H1 (cell line): ENCODE data around the gene C2orf92. TPM values are rescaled to one million over a fixed set of nuclear protein-coding genes. Genes with fewer than 3 reads are reported as not detected.
"Not testable (repeated sequence)": the region's sequence is repeated elsewhere in the genome, so short reads cannot be mapped to it uniquely, and the experiment has no call there.

Experiments
- CTCF ChIA-PET: fragments of 300-600 bp; sonication (Branson Sonifier 250); formaldehyde crosslinking; loops from one replicate; lab custom pipeline; 2021; ENCODE audit not compliant: partially characterized antibody; lab: Charles Lee
- POLR2A ChIA-PET: fragments of 300-600 bp; sonication (Branson Sonifier 250); formaldehyde crosslinking; loops from one replicate; lab custom pipeline; 2021; ENCODE audit warnings: inconsistent platforms; ENCODE audit not compliant: partially characterized antibody; lab: Charles Lee
- DNase-seq, 2 experiments: peaks; one replicate each; pipeline versions ENCODE4 v3.0.0 to v3.0.0-alpha.2; 2010 to 2022; ENCODE audit warnings: low spot score in 2 of 2, low read depth in 1 of 2, mixed read lengths in 1 of 2
- FAIRE-seq: peaks from 2 replicates; lab custom pipeline; 2011; peaks lifted over from hg19 to GRCh38; lab: Jason Lieb, UNC
- H2AFZ ChIP-seq: 2 replicates; pipeline ENCODE4 v1.8.1; 2012; ENCODE audit warnings: low read length, inconsistent platforms
- H2AK5ac ChIP-seq: 2 replicates; pipeline ENCODE4 v1.6.1; 2013; ENCODE audit warnings: low read depth, low read length
- H2BK120ac ChIP-seq: replicated peaks from 2 replicates; pipeline ENCODE3; 2013; ENCODE audit warnings: low read depth, low read length, inconsistent platforms
- H2BK12ac ChIP-seq: 2 replicates; pipeline ENCODE4 v1.6.1; 2013; ENCODE audit warnings: low read depth, low read length
- H2BK15ac ChIP-seq: 2 replicates; pipeline ENCODE4 v1.6.1; 2013; ENCODE audit warnings: low read length
- H2BK20ac ChIP-seq: 2 replicates; pipeline ENCODE4 v1.6.1; 2013; ENCODE audit warnings: low read length
- H2BK5ac ChIP-seq: 2 replicates; pipeline ENCODE4 v1.6.1; 2013; ENCODE audit warnings: low read depth, low read length
- H3K14ac ChIP-seq: 2 replicates; pipeline ENCODE4 v1.6.1; 2013; ENCODE audit warnings: inconsistent platforms; ENCODE audit not compliant: insufficient read length
- H3K18ac ChIP-seq: 2 replicates; pipeline ENCODE4 v1.6.1; 2013; ENCODE audit warnings: low read length; ENCODE audit errors: extremely low read depth
- H3K23ac ChIP-seq: 2 replicates; pipeline ENCODE4 v1.6.1; 2013; ENCODE audit warnings: inconsistent platforms; ENCODE audit not compliant: insufficient read length
- H3K23me2 ChIP-seq: 2 replicates; pipeline ENCODE4 v1.6.1; 2013; ENCODE audit warnings: low read depth, low read length
- H3K27ac ChIP-seq: 2 replicates; pipeline ENCODE4 v1.6.1; 2011; ENCODE audit warnings: low read depth, low read length, inconsistent platforms
- H3K27me3 ChIP-seq, 4 experiments: replicated peaks in 1 of 4; 1 replicate in 1 of 4; 2 replicates in 3 of 4; pipeline versions ENCODE4 v1.6.1 to v1.8.1; 2011 to 2013; ENCODE audit warnings: low read length in 3 of 4, mild to moderate bottlenecking in 3 of 4, inconsistent platforms in 2 of 4, mixed read lengths in 2 of 4, moderate library complexity in 1 of 4; ENCODE audit not compliant: control insufficient read depth in 3 of 4, insufficient read depth in 3 of 4; ENCODE audit errors: extremely low read depth in 1 of 4
- H3K36me3 ChIP-seq, 4 experiments: 2 replicates each; pipeline versions ENCODE4 v1.6.1 to v1.8.1; 2011 to 2013; ENCODE audit warnings: mild to moderate bottlenecking in 4 of 4, low read length in 3 of 4, moderate library complexity in 2 of 4, control low read depth in 1 of 4, inconsistent platforms in 1 of 4; ENCODE audit not compliant: insufficient read depth in 4 of 4, control insufficient read depth in 2 of 4
- H3K4ac ChIP-seq: replicated peaks from 2 replicates; pipeline ENCODE3; 2013; ENCODE audit warnings: low read length, low read depth, mixed read lengths, inconsistent platforms; ENCODE audit not compliant: insufficient read length
- H3K4me1 ChIP-seq, 4 experiments: replicated peaks in 1 of 4; 1 replicate in 1 of 4; 2 replicates in 3 of 4; pipeline versions ENCODE4 v1.6.1 to v1.8.1; 2011 to 2013; ENCODE audit warnings: low read length in 3 of 4, inconsistent platforms in 2 of 4, mixed read lengths in 1 of 4; ENCODE audit not compliant: insufficient read depth in 4 of 4, control insufficient read depth in 3 of 4
- H3K4me2 ChIP-seq, 2 experiments: 2 replicates each; pipeline versions ENCODE4 v1.6.1 to v1.8.1; 2011 to 2013; ENCODE audit warnings: low read depth in 2 of 2, low read length in 2 of 2, control low read depth in 1 of 2, inconsistent platforms in 1 of 2, mild to moderate bottlenecking in 1 of 2; ENCODE audit not compliant: insufficient read depth in 1 of 2
- H3K4me3 ChIP-seq, 4 experiments: fragments of 200-600, 300-600 bp in 1 of 4; sonication (generic), shearing (Covaris generic), sonication (Bioruptor Twin) in 1 of 4; 2 replicates each; pipeline versions ENCODE4 v1.5.1 to v1.8.1; 2011 to 2016; ENCODE audit warnings: low read length in 4 of 4, low read depth in 3 of 4, control low read depth in 2 of 4, inconsistent platforms in 2 of 4, mild to moderate bottlenecking in 2 of 4, mixed read lengths in 1 of 4, moderate library complexity in 1 of 4; ENCODE audit not compliant: insufficient read depth in 2 of 4; ENCODE audit errors: extremely low read depth in 1 of 4
- H3K56ac ChIP-seq: replicated peaks from 2 replicates; pipeline ENCODE3; 2013; ENCODE audit warnings: low read depth, mild to moderate bottlenecking, mixed read lengths, low read length, inconsistent platforms; ENCODE audit not compliant: insufficient read length
- H3K79me1 ChIP-seq: 2 replicates; pipeline ENCODE4 v1.6.1; 2013; ENCODE audit warnings: low read depth, low read length, control low read depth
- H3K79me2 ChIP-seq, 2 experiments: 2 replicates each; pipeline versions ENCODE4 v1.6.1 to v1.8.1; 2012 to 2013; ENCODE audit warnings: low read length in 2 of 2, mild to moderate bottlenecking in 2 of 2, inconsistent platforms in 1 of 2; ENCODE audit not compliant: insufficient read depth in 2 of 2, control insufficient read depth in 1 of 2
- H3K9ac ChIP-seq, 4 experiments: replicated peaks in 1 of 4; 1 replicate in 1 of 4; 2 replicates in 3 of 4; pipeline versions ENCODE4 v1.6.1 to v1.8.1; 2011 to 2013; ENCODE audit warnings: low read depth in 3 of 4, low read length in 3 of 4, control low read depth in 2 of 4, mild to moderate bottlenecking in 2 of 4, moderate library complexity in 2 of 4, inconsistent platforms in 1 of 4; ENCODE audit errors: extremely low read depth in 1 of 4
- H3K9me3 ChIP-seq, 2 experiments: 2 replicates each; pipeline versions ENCODE4 v1.6.1 to v1.8.1; 2012 to 2013; ENCODE audit warnings: mild to moderate bottlenecking in 2 of 2, moderate library complexity in 2 of 2, control low read depth in 1 of 2, inconsistent platforms in 1 of 2, low read depth in 1 of 2, low read length in 1 of 2, mixed read lengths in 1 of 2; ENCODE audit not compliant: insufficient read depth in 2 of 2
- H4K20me1 ChIP-seq, 2 experiments: replicated peaks in 1 of 2; 2 replicates each; pipeline versions ENCODE3 to v1.8.1; 2011 to 2013; ENCODE audit warnings: inconsistent platforms in 2 of 2, low read length in 2 of 2, mild to moderate bottlenecking in 1 of 2; ENCODE audit not compliant: insufficient read depth in 2 of 2, control insufficient read depth in 1 of 2
- H4K5ac ChIP-seq: 2 replicates; pipeline ENCODE4 v1.6.1; 2013; ENCODE audit warnings: low read length, low read depth, mixed read lengths, inconsistent platforms; ENCODE audit not compliant: insufficient read length
- H4K8ac ChIP-seq: 2 replicates; pipeline ENCODE4 v1.8.0; 2013; ENCODE audit warnings: mild to moderate bottlenecking, moderate library complexity, low read length, inconsistent platforms; ENCODE audit not compliant: insufficient read depth; ENCODE audit errors: extremely low read depth
- H4K91ac ChIP-seq: replicated peaks from 2 replicates; pipeline ENCODE3; 2013; ENCODE audit warnings: low read length, mixed read lengths, inconsistent platforms; ENCODE audit not compliant: insufficient read length
- WGBS, 2 experiments: shearing (Covaris generic) in 1 of 2; methylation state at CpG; one replicate each; pipeline versions ENCODE4 v1.1.6 to v1.1.7; 2013 to 2015; ENCODE audit warnings: low lambda C conversion rate in 2 of 2, mixed read lengths in 2 of 2, inconsistent platforms in 1 of 2, low coverage in 1 of 2, missing lambda C conversion rate in 1 of 2; ENCODE audit not compliant: insufficient replicate concordance in 2 of 2, insufficient coverage in 1 of 2, insufficient read length in 1 of 2; ENCODE audit errors: extremely low coverage in 1 of 2, missing lambda C conversion rate in 1 of 2; 5-methylcytosine and 5-hydroxymethylcytosine counted together
- polyA plus RNA-seq, 7 experiments: library from polyadenylated mRNA; depleted of rRNA in 3 of 7; stranded (reverse) in 5 of 7; unstranded in 2 of 7; fragments of >200 nt in 5 of 7; fragments of 200-250 nt in 2 of 7; gene quantifications; 1 replicate in 5 of 7; 2 replicates in 1 of 7; 4 replicates in 1 of 7; pipeline versions ENCODE4 v1.2.1 to v1.2.3, GENCODE V29; 2011 to 2013; ENCODE audit warnings: missing spikeins in 2 of 7, mixed read lengths in 2 of 7
- total RNA-seq: library from RNA; stranded (reverse); fragmentation: NEBNext Ultra II Directional; extraction: Animal tissue kit (Norgen Biotek cat#: 25700); gene quantifications from 2 replicates; pipeline ENCODE4 v1.2.1, GENCODE V29; 2021

C2orf92 gene
- total and polyA plus RNA-seq, 2 of the 8 experiments (the other 6 are each of a cell fraction or from before 2014, with no cell fraction given) = 2.3 to 3.7 TPM

GRCh38 chr2:97672606-97673140, 3.2 kb downstream of the C2orf92 start:
- FAIRE-seq, H4K91ac ChIP-seq, H3K9ac ChIP-seq, H3K4ac ChIP-seq, H4K20me1 ChIP-seq, H3K4me2 ChIP-seq, H3K27me3 ChIP-seq, H4K5ac ChIP-seq, H3K36me3 ChIP-seq, H3K4me3 ChIP-seq, H2BK5ac ChIP-seq, H3K4me1 ChIP-seq, H3K9me3 ChIP-seq, H2BK120ac ChIP-seq, H3K23me2 ChIP-seq, DNase-seq, H2BK12ac ChIP-seq, H3K79me1 ChIP-seq, H3K18ac ChIP-seq, H3K14ac ChIP-seq, H2AFZ ChIP-seq, H2BK15ac ChIP-seq, H3K56ac ChIP-seq, H4K8ac ChIP-seq, H3K27ac ChIP-seq, H3K79me2 ChIP-seq, H2AK5ac ChIP-seq, H3K23ac ChIP-seq, H2BK20ac ChIP-seq: not testable (repeated sequence)
- ChIA-PET POLR2A (interaction anchor here (0.8 to 1.4 kb wide), 2 partner anchors 8 to 21 kb away, joined by 3 to 8 read pairs; partner anchors contain the start of gene ACTR1B), CTCF (interaction anchor here (1.0 to 2.3 kb wide), 4 partner anchors 9 to 667 kb away, joined by 3 to 16 read pairs (median 12); partner anchors contain the start of gene ACTR1B)
- 90% methylated on average over 5 of the region's 6 CpGs; no CpG with 5 or more reads in 1 of the 2 experiments for WGBS, 2 experiments
